ENCODE data around the gene OPTN. TPM values are rescaled to one million over a fixed set of nuclear protein-coding genes. Genes with fewer than 3 reads are reported as not detected.

OPTN gene
- total RNA-seq, 1 donor from 2014 or later = 90.6 TPM

- Mint-ChIP-seq H3K27me3 (ENCODE audit: unreplicated experiment) (peaks cover 2% of the 10 kb centered on the region), H3K9me3 (ENCODE audit: unreplicated experiment) (no peaks in the 10 kb centered on the region), H3K4me1 (ENCODE audit: low read depth, unreplicated experiment) (peaks cover 7% of the 10 kb centered on the region), H3K4me3 (ENCODE audit: unreplicated experiment) (peak overlapping the region; percentile 81), H3K36me3 (ENCODE audit: unreplicated experiment) (no peaks in the 10 kb centered on the region), H3K27ac (ENCODE audit: unreplicated experiment) (peak overlapping the region; percentile 30)
- TF ChIP-seq, protein P1, sequence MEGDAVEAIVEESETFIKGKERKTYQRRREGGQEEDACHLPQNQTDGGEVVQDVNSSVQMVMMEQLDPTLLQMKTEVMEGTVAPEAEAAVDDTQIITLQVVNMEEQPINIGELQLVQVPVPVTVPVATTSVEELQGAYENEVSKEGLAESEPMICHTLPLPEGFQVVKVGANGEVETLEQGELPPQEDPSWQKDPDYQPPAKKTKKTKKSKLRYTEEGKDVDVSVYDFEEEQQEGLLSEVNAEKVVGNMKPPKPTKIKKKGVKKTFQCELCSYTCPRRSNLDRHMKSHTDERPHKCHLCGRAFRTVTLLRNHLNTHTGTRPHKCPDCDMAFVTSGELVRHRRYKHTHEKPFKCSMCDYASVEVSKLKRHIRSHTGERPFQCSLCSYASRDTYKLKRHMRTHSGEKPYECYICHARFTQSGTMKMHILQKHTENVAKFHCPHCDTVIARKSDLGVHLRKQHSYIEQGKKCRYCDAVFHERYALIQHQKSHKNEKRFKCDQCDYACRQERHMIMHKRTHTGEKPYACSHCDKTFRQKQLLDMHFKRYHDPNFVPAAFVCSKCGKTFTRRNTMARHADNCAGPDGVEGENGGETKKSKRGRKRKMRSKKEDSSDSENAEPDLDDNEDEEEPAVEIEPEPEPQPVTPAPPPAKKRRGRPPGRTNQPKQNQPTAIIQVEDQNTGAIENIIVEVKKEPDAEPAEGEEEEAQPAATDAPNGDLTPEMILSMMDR (IDR thresholded peaks at IDR 0.05; ENCODE audit: partially characterized antibody, unreplicated experiment) = no peak
- DNase-seq = no peak
Measured at GRCh38 chr10:13161857-13162271, 61.9 kb downstream of the OPTN start.

GRCh38 chr10:13163859-13164258 is 63.9 kb downstream of the OPTN start:
- TF ChIP-seq, protein P1 (IDR thresholded peaks at IDR 0.05; ENCODE audit: partially characterized antibody, unreplicated experiment) = no peak
- no peak overlapping the region for H3K4me3 Mint-ChIP-seq (ENCODE audit: unreplicated experiment)
- H3K36me3 Mint-ChIP-seq (ENCODE audit: unreplicated experiment) = no peaks in the 10 kb centered on the region
- H3K27ac Mint-ChIP-seq (ENCODE audit: unreplicated experiment) = no peak overlapping the region
- no peak for DNase-seq
- H3K27me3 Mint-ChIP-seq (ENCODE audit: unreplicated experiment) = peaks cover 5% of the 10 kb centered on the region
- no peaks in the 10 kb centered on the region for H3K9me3 Mint-ChIP-seq (ENCODE audit: unreplicated experiment)
- peaks cover 13% of the 10 kb centered on the region for H3K4me1 Mint-ChIP-seq (ENCODE audit: low read depth, unreplicated experiment)

DNA sequence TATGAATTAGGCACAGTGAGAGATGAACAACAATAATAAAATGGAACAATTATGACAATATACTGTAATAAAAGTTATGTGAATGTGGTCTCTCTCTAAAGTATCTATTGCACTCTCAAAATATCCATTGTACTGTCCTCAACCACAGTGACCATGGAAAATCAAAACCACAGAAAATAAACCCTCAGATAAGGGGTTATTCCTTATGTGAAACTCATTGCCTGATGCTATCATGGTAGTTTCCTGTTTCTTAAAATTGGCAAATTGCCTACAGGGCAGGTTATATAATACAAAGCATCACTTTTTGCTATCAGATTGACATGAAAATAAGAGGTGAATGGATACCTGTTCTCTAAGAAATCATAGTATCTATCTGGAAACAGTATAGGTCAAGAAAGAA is 65.2 kb downstream of the OPTN start:
- no peak overlapping the region for H3K4me3 Mint-ChIP-seq (ENCODE audit: unreplicated experiment)
- H3K27ac Mint-ChIP-seq (ENCODE audit: unreplicated experiment) = no peak overlapping the region
- TF ChIP-seq, protein P1 (IDR thresholded peaks at IDR 0.05; ENCODE audit: partially characterized antibody, unreplicated experiment) = no peak
- no peak for DNase-seq
- peaks cover 13% of the 10 kb centered on the region for H3K4me1 Mint-ChIP-seq (ENCODE audit: low read depth, unreplicated experiment)
- H3K27me3 Mint-ChIP-seq (ENCODE audit: unreplicated experiment) = peaks cover 5% of the 10 kb centered on the region
- H3K36me3 Mint-ChIP-seq (ENCODE audit: unreplicated experiment) = no peaks in the 10 kb centered on the region
- no peaks in the 10 kb centered on the region for H3K9me3 Mint-ChIP-seq (ENCODE audit: unreplicated experiment)

- Mint-ChIP-seq H3K9me3 (ENCODE audit: unreplicated experiment) (no peaks in the 10 kb centered on the region), H3K4me3 (ENCODE audit: unreplicated experiment) (no peak overlapping the region), H3K27ac (ENCODE audit: unreplicated experiment) (no peak overlapping the region), H3K36me3 (ENCODE audit: unreplicated experiment) (no peaks in the 10 kb centered on the region), H3K4me1 (ENCODE audit: low read depth, unreplicated experiment) (peaks cover 6% of the 10 kb centered on the region), H3K27me3 (ENCODE audit: unreplicated experiment) (peaks cover 3% of the 10 kb centered on the region)
- no peak for DNase-seq
- TF ChIP-seq, protein P1 (IDR thresholded peaks at IDR 0.05; ENCODE audit: partially characterized antibody, unreplicated experiment) = no peak
Measured at GRCh38 chr10:13167568-13167967, 67.6 kb downstream of the OPTN start.

DNA sequence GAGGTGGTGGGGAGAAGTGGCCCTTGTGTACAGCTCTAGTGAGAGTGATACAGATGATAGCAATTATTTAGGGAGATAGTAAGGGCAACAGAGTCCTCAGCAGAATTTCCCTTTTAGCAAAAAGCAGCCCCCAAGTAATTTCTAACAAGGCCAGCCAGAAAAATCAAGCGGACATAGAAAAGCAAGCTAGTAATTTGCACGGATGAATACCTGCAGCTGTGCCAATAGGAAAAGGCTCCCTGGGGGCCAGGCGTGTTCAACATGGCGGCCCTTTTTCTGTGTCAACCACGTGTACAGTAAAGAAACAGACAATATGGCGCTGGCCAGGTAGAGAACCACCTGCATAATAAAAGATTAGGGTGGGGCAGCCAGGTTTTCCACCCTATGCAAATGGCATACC is 68.8 kb downstream of the OPTN start:
- H3K36me3 Mint-ChIP-seq (ENCODE audit: unreplicated experiment) = no peaks in the 10 kb centered on the region

More for the DNA sequence above, 68.8 kb downstream of the OPTN start:
- no peak for DNase-seq
- no peak overlapping the region for H3K4me3 Mint-ChIP-seq (ENCODE audit: unreplicated experiment)
- TF ChIP-seq, protein P1 (IDR thresholded peaks at IDR 0.05; ENCODE audit: partially characterized antibody, unreplicated experiment) = no peak
- H3K4me1 Mint-ChIP-seq (ENCODE audit: low read depth, unreplicated experiment) = peaks cover 6% of the 10 kb centered on the region
- H3K9me3 Mint-ChIP-seq (ENCODE audit: unreplicated experiment) = no peaks in the 10 kb centered on the region
- H3K27me3 Mint-ChIP-seq (ENCODE audit: unreplicated experiment) = peaks cover 3% of the 10 kb centered on the region
- no peak overlapping the region for H3K27ac Mint-ChIP-seq (ENCODE audit: unreplicated experiment)
